Activated CD4-positive, alpha-beta T cell treated with anti-CD3 and anti-CD28 coated beads for 36 hours (primary cell): ENCODE results near the gene CHKB. TPM values are rescaled to one million over a fixed set of nuclear protein-coding genes. Genes with fewer than 3 reads are reported as not detected.

Source experiments
- ATAC-seq: fragments of 200-7000 bp; cut with Tn5 transposase; one replicate; pipeline ENCODE4 v1.10.0; 2021; ENCODE audit warnings: mild to moderate bottlenecking, moderate library complexity
- CTCF ChIA-PET: fragments of 350-600 bp; sonication (Branson Sonifier 250); formaldehyde crosslinking; loops from one replicate; lab custom pipeline; 2021; ENCODE audit warnings: antibody characterized with exemption; lab: Charles Lee
- POLR2A ChIA-PET: fragments of 350-600 bp; sonication (Branson Sonifier 250); formaldehyde crosslinking; loops from one replicate; lab custom pipeline; 2021; ENCODE audit warnings: antibody characterized with exemption, inconsistent platforms; lab: Charles Lee
- DNase-seq: peaks from one replicate; pipeline ENCODE4 v3.0.0-alpha.2; 2020
- H3K27ac Mint-ChIP-seq: one replicate; pipeline ENCODE4 v1.8.0; 2021; ENCODE audit warnings: mixed read lengths
- H3K27me3 Mint-ChIP-seq: one replicate; pipeline ENCODE4 v1.8.0; 2021; ENCODE audit warnings: mixed read lengths
- H3K36me3 Mint-ChIP-seq: one replicate; pipeline ENCODE4 v1.8.0; 2021; ENCODE audit warnings: low read depth, mixed read lengths
- H3K4me1 Mint-ChIP-seq: one replicate; pipeline ENCODE4 v1.8.0; 2021; ENCODE audit warnings: mixed read lengths
- H3K4me3 Mint-ChIP-seq: one replicate; pipeline ENCODE4 v1.8.0; 2021; ENCODE audit warnings: mild to moderate bottlenecking, moderate library complexity, mixed read lengths
- H3K9me3 Mint-ChIP-seq: one replicate; pipeline ENCODE4 v1.8.0; 2021; ENCODE audit warnings: low read depth, mixed read lengths
- intact Hi-C, 2 experiments: fragments of 100-400 bp; cut with DNase I in 1 of 2; cut with micrococcal nuclease in 1 of 2; formaldehyde crosslinking; loops; one replicate each; pipeline versions ENCODE4 v1.14.2 to v1.15.1; 2022 to 2024; cut with DNase I, micrococcal nuclease
- total RNA-seq, 2 experiments: library from RNA; stranded (reverse); gene quantifications; one replicate each; pipeline ENCODE4 v1.2.3, GENCODE V29; 2021

CHKB gene
- total RNA-seq, 2 experiments from 2014 or later, result 68.2 to 79.7 TPM

GRCh38 chr22:50561401-50562358 lies 21.0 kb downstream of the CHKB start:
- no peaks in the 10 kb centered on the region for H3K27me3 Mint-ChIP-seq
- no peak for ATAC-seq
- peak overlapping the region; percentile 45 for H3K4me3 Mint-ChIP-seq
- no peak for DNase-seq
- POLR2A ChIA-PET, result no interaction called here
- H3K9me3 Mint-ChIP-seq, result no peaks in the 10 kb centered on the region
- no peaks in the 10 kb centered on the region for H3K36me3 Mint-ChIP-seq
- CTCF ChIA-PET, result interaction anchor here (1.6 to 1.7 kb wide), 2 partner anchors 14 to 33 kb away, joined by 3 to 7 read pairs; no protein-coding TSS in a partner anchor
- peaks cover 19% of the 10 kb centered on the region for H3K4me1 Mint-ChIP-seq
- intact Hi-C loops, result loop anchor here (1.0 to 2.0 kb wide), 7 partner anchors 17 to 60 kb away; partner anchors contain the start of genes CHKB (in 1 of the 2), NCAPH2 (in 1 of the 2) and TYMP (in 1 of the 2)
- peak overlapping the region; percentile 84 for H3K27ac Mint-ChIP-seq

- Mint-ChIP-seq H3K4me1 (peaks cover 19% of the 10 kb centered on the region), H3K9me3 (no peaks in the 10 kb centered on the region), H3K27me3 (no peaks in the 10 kb centered on the region), H3K4me3 (no peak overlapping the region), H3K36me3 (no peaks in the 10 kb centered on the region), H3K27ac (no peak overlapping the region)
- ATAC-seq (no peak), DNase-seq (no peak)
- intact Hi-C loops, result no loop called here
- CTCF ChIA-PET, result interaction anchor here (0.5 to 1.7 kb wide), 6 partner anchors 10 to 61 kb away, joined by 3 to 7 read pairs (median 3); partner anchors contain the start of gene KLHDC7B
- POLR2A ChIA-PET, result interaction anchor here (0.6 kb wide), 1 partner anchor 49 kb away, joined by 3 read pairs; no protein-coding TSS in a partner anchor
Observed at GRCh38 chr22:50560034-50560433, 22.6 kb downstream of the CHKB start.

GRCh38 chr22:50556703-50557102 lies 25.9 kb downstream of the CHKB start:
- H3K36me3 Mint-ChIP-seq, result no peaks in the 10 kb centered on the region
- no peak for ATAC-seq
- H3K27me3 Mint-ChIP-seq, result no peaks in the 10 kb centered on the region
- peaks cover 7% of the 10 kb centered on the region for H3K4me1 Mint-ChIP-seq
- ChIA-PET CTCF (interaction anchor here (0.6 to 1.9 kb wide), 4 partner anchors 9 to 321 kb away, joined by 3 to 9 read pairs (median 6); partner anchors contain the start of gene KLHDC7B), POLR2A (no interaction called here)
- DNase-seq, result no peak
- H3K9me3 Mint-ChIP-seq, result no peaks in the 10 kb centered on the region
- H3K27ac Mint-ChIP-seq, result no peak overlapping the region
- H3K4me3 Mint-ChIP-seq, result no peak overlapping the region
- intact Hi-C loops, result no loop called here

GRCh38 chr22:50553310-50553709 lies 29.3 kb downstream of the CHKB start:
- Mint-ChIP-seq H3K4me1 (peaks cover 10% of the 10 kb centered on the region), H3K36me3 (peaks cover 3% of the 10 kb centered on the region), H3K27me3 (no peaks in the 10 kb centered on the region), H3K4me3 (no peak overlapping the region), H3K9me3 (no peaks in the 10 kb centered on the region), H3K27ac (no peak overlapping the region)
- ChIA-PET POLR2A (no interaction called here), CTCF (no interaction called here)
- ATAC-seq, result no peak
- no peak for DNase-seq
- intact Hi-C loops, result no loop called here

- Mint-ChIP-seq H3K27me3 (no peaks in the 10 kb centered on the region), H3K36me3 (peaks cover 3% of the 10 kb centered on the region), H3K27ac (no peak overlapping the region), H3K4me3 (no peak overlapping the region), H3K9me3 (no peaks in the 10 kb centered on the region), H3K4me1 (peaks cover 12% of the 10 kb centered on the region)
- ATAC-seq (no peak), DNase-seq (no peak)
- ChIA-PET POLR2A (interaction anchor here (1.4 kb wide), 1 partner anchor 26 kb away, joined by 7 read pairs; the partner anchor contains the start of gene SCO2), CTCF (interaction anchor here (1.3 to 2.2 kb wide), 3 partner anchors 12 to 70 kb away, joined by 3 to 15 read pairs (median 4); partner anchors contain the start of genes SCO2 and SYCE3)
- intact Hi-C loops, result no loop called here
Observed at GRCh38 chr22:50551160-50551752, 31.4 kb downstream of the CHKB start.

- intact Hi-C loops, result no loop called here
- DNase-seq, result no peak
- Mint-ChIP-seq H3K9me3 (no peaks in the 10 kb centered on the region), H3K4me1 (peaks cover 21% of the 10 kb centered on the region), H3K4me3 (peak overlapping the region; percentile 74), H3K27ac (no peak overlapping the region), H3K36me3 (peaks cover 3% of the 10 kb centered on the region), H3K27me3 (no peaks in the 10 kb centered on the region)
- ChIA-PET POLR2A (interaction anchor here (1.4 kb wide), 1 partner anchor 25 kb away, joined by 7 read pairs; the partner anchor contains the start of gene SCO2), CTCF (interaction anchor here (0.8 to 2.2 kb wide), 6 partner anchors 10 to 71 kb away, joined by 3 to 15 read pairs (median 3); partner anchors contain the start of genes LMF2, SCO2 and SYCE3)
- ATAC-seq, result no peak
Observed at GRCh38 chr22:50550395-50550794, 32.3 kb downstream of the CHKB start.

- peaks cover 3% of the 10 kb centered on the region for H3K36me3 Mint-ChIP-seq
- peaks cover 33% of the 10 kb centered on the region for H3K4me1 Mint-ChIP-seq
- H3K9me3 Mint-ChIP-seq, result no peaks in the 10 kb centered on the region
- ATAC-seq (peak; percentile 4), DNase-seq (no peak)
- CTCF ChIA-PET, result interaction anchor here (0.7 to 2.5 kb wide), 8 partner anchors 10 to 141 kb away, joined by 3 to 14 read pairs (median 3); partner anchors contain the start of genes LMF2 and SCO2
- peak overlapping the region; percentile 77 for H3K27ac Mint-ChIP-seq
- POLR2A ChIA-PET, result interaction anchor here (0.8 to 0.9 kb wide), 2 partner anchors 23 to 72 kb away, joined by 3 to 5 read pairs; partner anchors contain the start of gene SCO2
- intact Hi-C loops, result no loop called here
- H3K4me3 Mint-ChIP-seq, result peak overlapping the region; percentile 74
- no peaks in the 10 kb centered on the region for H3K27me3 Mint-ChIP-seq
Observed at GRCh38 chr22:50548921-50549790, 33.5 kb downstream of the CHKB start.

- DNase-seq, result peak; percentile 73
- Mint-ChIP-seq H3K27me3 (no peaks in the 10 kb centered on the region), H3K4me1 (peaks cover 36% of the 10 kb centered on the region), H3K36me3 (peaks cover 3% of the 10 kb centered on the region), H3K9me3 (no peaks in the 10 kb centered on the region), H3K4me3 (peak overlapping the region; percentile 67), H3K27ac (peak overlapping the region; percentile 81)
- CTCF ChIA-PET, result interaction anchor here (0.6 to 4.0 kb wide), 10 partner anchors 9 to 119 kb away, joined by 3 to 29 read pairs (median 3); partner anchors contain the start of genes SCO2 and SYCE3
- ATAC-seq, result peak; percentile 34
- intact Hi-C loops, result no loop called here
- POLR2A ChIA-PET, result interaction anchor here (0.5 to 0.9 kb wide), 3 partner anchors 23 to 120 kb away, joined by 3 to 5 read pairs (median 3); partner anchors contain the start of gene SCO2
Observed at GRCh38 chr22:50548040-50548920, 34.4 kb downstream of the CHKB start.

- ATAC-seq, result no peak
- H3K9me3 Mint-ChIP-seq, result no peaks in the 10 kb centered on the region
- H3K27me3 Mint-ChIP-seq, result no peaks in the 10 kb centered on the region
- peak overlapping the region; percentile 45 for H3K4me3 Mint-ChIP-seq
- peaks cover 6% of the 10 kb centered on the region for H3K36me3 Mint-ChIP-seq
- intact Hi-C loops, result no loop called here
- peaks cover 40% of the 10 kb centered on the region for H3K4me1 Mint-ChIP-seq
- POLR2A ChIA-PET, result no interaction called here
- CTCF ChIA-PET, result interaction anchor here (0.7 to 4.0 kb wide), 6 partner anchors 8 to 63 kb away, joined by 3 to 29 read pairs (median 6); partner anchors contain the start of genes SCO2 and SYCE3
- H3K27ac Mint-ChIP-seq, result no peak overlapping the region
- no peak for DNase-seq
Observed at GRCh38 chr22:50547263-50547985, 35.2 kb downstream of the CHKB start.
